ENCODE results near the gene GMDS. TPM values are rescaled to one million over a fixed set of nuclear protein-coding genes. Genes with fewer than 3 reads are reported as not detected.

GMDS gene
- total RNA-seq, 1 donor: 23.2 TPM

- Histone ChIP-seq H4K20me1 (ENCODE audit: insufficient read depth, low read length) (no peaks in the 10 kb centered on the region), H3K9me3 (ENCODE audit: low read depth, low read length) (no peaks in the 10 kb centered on the region), H3K79me2 (ENCODE audit: insufficient read depth, low read length) (no peaks in the 10 kb centered on the region), H3K4me2 (ENCODE audit: insufficient read depth, low read length) (no peak overlapping the region), H3K27ac (ENCODE audit: low read depth, low read length) (no peak overlapping the region), H3K27me3 (ENCODE audit: insufficient read depth, low read length) (no peaks in the 10 kb centered on the region), H2AFZ (ENCODE audit: low read length) (no peak overlapping the region), H3K36me3 (ENCODE audit: insufficient read depth, low read length) (no peaks in the 10 kb centered on the region), H3K4me3 (ENCODE audit: insufficient read depth, low read length) (no peak overlapping the region), H3K4me1 (ENCODE audit: insufficient read depth, low read length) (no peaks in the 10 kb centered on the region)
- TF ChIP-seq CTCF (IDR thresholded peaks at IDR 0.05; ENCODE audit: extremely low read depth, low read depth, low read length): no peak
- no peak for DNase-seq (ENCODE audit: insufficient read length, low spot score, missing footprints)
Observed at GRCh38 chr6:1970151-1970561, 275.2 kb downstream of the GMDS start.

- Histone ChIP-seq H3K9me3 (ENCODE audit: low read depth, low read length) (no peaks in the 10 kb centered on the region), H3K27me3 (ENCODE audit: insufficient read depth, low read length) (no peaks in the 10 kb centered on the region), H2AFZ (ENCODE audit: low read length) (no peak overlapping the region), H3K27ac (ENCODE audit: low read depth, low read length) (no peak overlapping the region), H3K79me2 (ENCODE audit: insufficient read depth, low read length) (no peaks in the 10 kb centered on the region), H4K20me1 (ENCODE audit: insufficient read depth, low read length) (no peaks in the 10 kb centered on the region), H3K4me1 (ENCODE audit: insufficient read depth, low read length) (no peaks in the 10 kb centered on the region), H3K4me3 (ENCODE audit: insufficient read depth, low read length) (no peak overlapping the region), H3K36me3 (ENCODE audit: insufficient read depth, low read length) (no peaks in the 10 kb centered on the region), H3K4me2 (ENCODE audit: insufficient read depth, low read length) (no peak overlapping the region)
- no peak for DNase-seq (ENCODE audit: insufficient read length, low spot score, missing footprints)
- TF ChIP-seq CTCF (IDR thresholded peaks at IDR 0.05; ENCODE audit: extremely low read depth, low read depth, low read length): no peak
Observed at GRCh38 chr6:1966713-1967112, 278.7 kb downstream of the GMDS start.

- Histone ChIP-seq H2AFZ (ENCODE audit: low read length) (no peak overlapping the region), H3K4me1 (ENCODE audit: insufficient read depth, low read length) (no peaks in the 10 kb centered on the region), H3K4me3 (ENCODE audit: insufficient read depth, low read length) (no peak overlapping the region), H3K27me3 (ENCODE audit: insufficient read depth, low read length) (no peaks in the 10 kb centered on the region), H3K9me3 (ENCODE audit: low read depth, low read length) (no peaks in the 10 kb centered on the region), H4K20me1 (ENCODE audit: insufficient read depth, low read length) (no peaks in the 10 kb centered on the region), H3K4me2 (ENCODE audit: insufficient read depth, low read length) (no peak overlapping the region), H3K36me3 (ENCODE audit: insufficient read depth, low read length) (no peaks in the 10 kb centered on the region), H3K79me2 (ENCODE audit: insufficient read depth, low read length) (no peaks in the 10 kb centered on the region), H3K27ac (ENCODE audit: low read depth, low read length) (no peak overlapping the region)
- no peak for DNase-seq (ENCODE audit: insufficient read length, low spot score, missing footprints)
- no peak for TF ChIP-seq CTCF (IDR thresholded peaks at IDR 0.05; ENCODE audit: extremely low read depth, low read depth, low read length)
Observed at GRCh38 chr6:1965596-1966224, 279.7 kb downstream of the GMDS start.

GRCh38 chr6:1963596-1963995, 281.8 kb downstream of the GMDS start:
- no peak for TF ChIP-seq CTCF (IDR thresholded peaks at IDR 0.05; ENCODE audit: extremely low read depth, low read depth, low read length)
- DNase-seq (ENCODE audit: insufficient read length, low spot score, missing footprints): no peak
- Histone ChIP-seq H3K27ac (ENCODE audit: low read depth, low read length) (no peak overlapping the region), H4K20me1 (ENCODE audit: insufficient read depth, low read length) (no peaks in the 10 kb centered on the region), H3K9me3 (ENCODE audit: low read depth, low read length) (no peaks in the 10 kb centered on the region), H3K36me3 (ENCODE audit: insufficient read depth, low read length) (no peaks in the 10 kb centered on the region), H3K4me2 (ENCODE audit: insufficient read depth, low read length) (no peak overlapping the region), H3K4me3 (ENCODE audit: insufficient read depth, low read length) (no peak overlapping the region), H3K79me2 (ENCODE audit: insufficient read depth, low read length) (no peaks in the 10 kb centered on the region), H2AFZ (ENCODE audit: low read length) (peak overlapping the region; percentile 32), H3K4me1 (ENCODE audit: insufficient read depth, low read length) (no peaks in the 10 kb centered on the region), H3K27me3 (ENCODE audit: insufficient read depth, low read length) (no peaks in the 10 kb centered on the region)
